Hepatic stellate cell (primary cell): Measurements from ENCODE around the gene SNX8.
"Not testable (repeated sequence)": the region's sequence is repeated elsewhere in the genome, so short reads cannot be mapped to it uniquely, and the experiment has no call there.

Experiments
- DNase-seq: peaks from one replicate; pipeline ENCODE4 v3.0.0; 2011; ENCODE audit warnings: low spot score

The SNX8 gene

DNA sequence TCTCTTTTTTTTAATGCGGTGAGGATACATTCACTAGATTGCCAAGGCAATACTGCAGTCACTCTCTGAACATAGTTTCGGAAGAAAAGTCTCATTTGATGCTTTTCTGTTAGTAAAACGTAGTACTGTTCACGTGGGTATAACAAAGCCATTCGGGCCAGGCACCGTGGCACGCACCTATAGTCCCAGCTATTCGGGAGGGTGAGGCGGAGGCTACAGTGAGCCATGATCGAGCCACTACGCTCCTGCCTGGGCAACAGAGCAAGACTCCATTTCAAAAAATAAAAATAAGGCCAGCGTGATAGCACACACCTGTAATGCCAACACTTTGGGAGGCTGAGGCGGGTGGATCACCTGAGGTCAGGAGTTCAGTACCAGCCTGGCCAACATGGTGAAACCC is 24.6 kb downstream of the SNX8 start:
- DNase-seq, result no peak

DNA sequence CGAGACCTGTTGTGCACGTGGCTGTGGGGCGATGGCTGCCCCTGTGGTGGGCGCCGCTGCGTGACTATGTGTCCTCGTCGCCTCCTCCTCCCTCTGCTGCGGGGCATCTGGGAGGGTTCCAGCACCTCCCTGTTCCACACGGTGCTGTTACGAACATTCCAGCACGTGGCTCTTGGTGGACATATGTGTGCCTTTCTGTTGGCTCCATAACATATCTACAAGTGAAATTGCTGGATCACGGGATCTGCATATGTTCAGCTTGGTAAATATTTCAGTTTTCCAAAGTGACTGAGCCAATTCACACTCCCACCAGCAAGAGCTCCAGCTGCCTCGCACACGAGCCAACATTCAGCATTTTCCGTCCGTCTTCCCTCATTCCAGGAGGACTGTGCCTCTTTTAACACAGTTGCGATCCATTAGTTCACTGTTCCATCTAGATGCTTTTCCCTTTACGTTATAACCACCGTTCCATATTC is 25.1 kb downstream of the SNX8 start:
- DNase-seq, result no peak

- DNase-seq, result no peak
Measured at GRCh38 chr7:2288503-2288902, 25.7 kb downstream of the SNX8 start.

DNA sequence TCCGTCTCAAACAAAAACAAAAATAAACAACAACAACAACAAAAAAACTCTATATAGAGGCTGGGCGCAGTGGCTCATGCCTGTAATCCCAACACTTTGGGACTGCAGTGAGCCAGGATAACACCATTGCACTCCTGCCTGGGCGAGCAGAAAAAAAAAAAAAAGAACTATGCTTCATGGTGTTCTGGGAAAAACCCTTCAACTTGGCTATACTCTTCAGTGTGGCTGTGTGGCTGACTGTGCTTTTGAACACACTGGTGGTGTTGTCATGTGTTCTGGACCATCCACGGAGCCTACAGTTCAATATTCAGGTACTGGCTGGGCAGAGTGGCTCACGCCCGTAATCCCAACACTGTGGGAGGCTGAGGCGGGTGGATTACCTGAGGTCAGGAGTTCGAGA is 26.5 kb downstream of the SNX8 start:
- no peak for DNase-seq

GRCh38 chr7:2283074-2283473 is 31.2 kb downstream of the SNX8 start:
- no peak for DNase-seq

- DNase-seq, result no peak
Measured at GRCh38 chr7:2282185-2282751, 32.0 kb downstream of the SNX8 start.

DNA sequence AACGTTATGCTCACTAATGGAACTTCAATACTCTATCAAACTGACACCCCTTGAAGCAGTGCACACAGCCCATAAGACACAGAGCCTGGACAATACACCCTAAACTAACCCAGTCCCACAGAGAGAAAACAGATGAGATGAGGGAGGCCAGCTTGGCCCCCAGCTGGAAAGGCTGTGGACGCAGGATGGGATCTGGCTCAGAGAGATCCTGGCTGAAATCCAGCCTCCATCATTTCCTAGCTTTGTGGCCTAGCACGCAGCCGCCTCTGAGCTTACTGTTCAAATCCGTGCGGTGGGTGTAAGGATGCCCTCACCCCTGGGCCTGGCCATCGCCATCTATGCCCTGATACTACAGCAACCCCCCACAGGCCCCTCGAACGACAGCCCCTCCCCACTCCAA is 32.7 kb downstream of the SNX8 start:
- DNase-seq, result no peak

- no peak for DNase-seq
Measured at GRCh38 chr7:2280424-2280823, 33.8 kb downstream of the SNX8 start.

- DNase-seq, result no peak
Measured at GRCh38 chr7:2279896-2280295, 34.3 kb downstream of the SNX8 start.

DNA sequence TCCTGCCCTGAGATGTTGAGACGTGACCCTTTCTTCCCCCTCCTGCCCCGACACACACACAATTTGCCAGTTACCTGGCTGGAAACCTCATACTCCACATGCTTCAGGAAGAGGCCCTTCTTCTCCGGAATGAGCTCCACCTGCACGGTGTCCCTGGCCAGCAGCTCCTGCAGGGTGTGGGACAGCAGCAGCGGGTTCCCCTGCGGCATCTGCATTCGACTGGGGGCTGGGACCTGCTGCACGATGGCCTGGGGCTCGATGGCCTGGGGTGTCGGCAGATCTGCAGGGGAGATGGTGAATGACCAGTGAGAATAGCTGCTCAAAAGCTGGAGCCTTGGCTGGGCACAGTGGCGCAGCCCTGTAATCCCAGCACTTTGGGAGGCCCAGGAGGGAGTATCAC is 36.2 kb downstream of the SNX8 start:
- DNase-seq, result no peak

DNA sequence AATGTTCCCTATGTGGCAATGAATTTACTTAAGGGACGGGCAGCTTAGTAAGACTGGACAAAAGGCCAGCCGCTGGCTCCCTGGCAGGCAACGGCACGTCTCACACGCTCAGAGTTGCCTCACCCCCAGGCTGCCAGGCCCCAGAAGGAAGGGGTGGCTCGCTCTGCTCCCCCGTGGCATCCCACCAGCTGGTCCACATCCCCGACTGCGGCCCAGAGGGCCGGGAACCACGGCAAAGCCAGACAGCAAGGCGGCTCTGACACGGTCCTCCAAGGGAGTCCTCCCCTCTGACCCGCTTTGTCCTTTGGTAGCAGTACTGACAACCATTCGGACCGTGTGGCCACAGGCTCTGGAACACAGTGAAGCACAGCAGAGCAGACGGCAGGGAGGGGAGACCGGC is 38.1 kb downstream of the SNX8 start:
- DNase-seq, result no peak

DNA sequence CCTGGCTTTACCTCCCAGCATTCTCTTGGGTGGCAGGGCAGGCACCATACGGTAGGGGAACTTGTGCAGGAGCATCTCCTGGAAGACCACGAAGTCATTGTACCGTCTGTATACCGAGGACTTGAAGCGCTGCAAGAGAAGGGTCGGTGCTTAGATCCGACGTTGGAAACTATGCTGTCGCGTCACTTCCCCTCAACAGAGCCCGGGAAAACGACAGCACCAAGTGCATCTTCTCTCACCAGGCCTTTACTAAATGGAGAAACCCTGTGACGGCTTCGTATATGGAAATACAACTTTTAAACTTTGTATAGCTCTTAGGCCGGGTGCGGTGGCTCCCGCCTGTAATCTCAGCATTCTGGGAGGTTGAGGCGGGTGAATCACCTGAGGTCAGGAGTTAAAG is 39.1 kb downstream of the SNX8 start:
- no peak for DNase-seq

DNA sequence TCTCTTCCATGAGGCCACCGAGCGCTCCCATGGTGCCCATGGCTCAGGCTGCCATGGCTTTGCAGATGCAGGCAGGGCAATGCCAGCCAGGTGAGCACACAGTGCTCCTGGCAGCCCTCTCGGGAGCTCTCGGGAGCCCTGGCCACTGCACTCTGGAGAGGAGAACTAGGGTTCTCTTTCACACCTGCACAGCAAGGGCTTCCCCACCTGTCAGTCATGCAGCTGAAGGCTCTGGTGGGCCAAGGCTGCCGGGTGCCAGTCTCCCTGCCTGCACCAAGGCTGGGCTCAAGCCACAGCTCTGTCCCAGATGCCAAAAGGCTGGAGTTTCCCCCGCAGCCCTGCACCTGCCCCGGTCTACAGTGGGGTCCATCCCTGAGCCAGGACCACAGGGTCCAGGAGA is 39.6 kb downstream of the SNX8 start:
- no peak for DNase-seq

DNA sequence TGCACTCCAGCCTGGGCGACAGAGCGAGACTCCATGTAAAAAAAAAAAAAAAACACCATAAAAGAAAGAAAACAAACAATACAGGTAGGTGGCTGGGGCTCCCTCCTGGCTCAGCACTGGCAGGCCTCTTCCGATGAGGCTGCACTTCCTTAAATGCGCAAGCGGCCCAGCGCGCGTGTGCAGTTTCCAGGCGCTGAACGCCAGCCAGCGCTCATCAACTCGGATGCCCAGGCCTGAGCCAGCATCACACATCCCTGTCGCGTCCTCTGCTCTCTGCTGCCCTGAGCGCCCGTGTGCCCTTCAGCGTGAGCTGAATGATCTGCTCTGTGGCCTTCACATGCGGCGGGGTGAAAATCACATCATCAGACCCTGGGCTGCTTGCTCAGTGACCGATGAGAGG is 40.4 kb downstream of the SNX8 start:
- DNase-seq, result no peak

DNA sequence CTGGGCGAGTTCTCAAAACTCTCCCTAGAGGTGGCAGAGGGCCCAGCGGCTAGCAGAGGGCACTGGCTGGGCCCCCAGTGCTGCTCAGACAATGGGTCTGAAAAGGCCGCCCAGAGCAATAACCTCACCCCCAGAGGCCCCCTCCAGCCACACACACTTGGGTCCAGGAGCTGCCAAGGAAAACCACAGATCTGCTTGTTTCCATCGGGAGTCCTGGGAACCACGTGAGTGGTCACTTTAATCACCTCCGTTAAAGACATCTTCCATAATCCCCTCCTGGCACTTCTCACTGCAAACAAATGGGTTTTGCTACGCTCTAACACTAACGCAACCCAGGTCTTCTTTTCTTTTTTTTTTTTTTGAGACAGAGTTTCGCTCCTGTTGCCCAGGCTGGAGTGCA is 42.2 kb downstream of the SNX8 start:
- no peak for DNase-seq

- no peak for DNase-seq
Measured at GRCh38 chr7:2271273-2272026, 42.8 kb downstream of the SNX8 start.

DNA sequence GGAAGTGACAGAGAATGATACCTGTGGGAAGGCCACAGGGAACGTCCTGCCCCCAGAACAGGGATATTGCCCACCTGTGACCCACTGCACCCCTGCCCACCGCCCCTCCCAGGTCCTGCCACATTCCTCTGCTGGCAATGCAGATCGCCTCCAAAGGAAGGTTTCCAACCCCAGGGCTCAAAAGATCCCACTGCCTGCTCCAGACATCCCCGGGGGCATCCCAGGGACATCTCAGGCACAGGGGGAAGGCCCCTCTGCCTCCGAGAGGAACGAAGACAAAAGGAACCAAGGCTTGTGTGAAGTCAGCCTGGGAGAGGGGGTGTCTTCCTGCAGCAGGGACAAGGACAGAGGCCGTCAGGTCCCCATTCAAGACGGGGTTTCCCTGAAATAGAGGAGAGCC is 43.7 kb downstream of the SNX8 start:
- no peak for DNase-seq

GRCh38 chr7:2269991-2270460 is 44.2 kb downstream of the SNX8 start:
- DNase-seq, result no peak

- not testable (repeated sequence) for DNase-seq
Measured at GRCh38 chr7:2269089-2269990, 44.9 kb downstream of the SNX8 start.

GRCh38 chr7:2266911-2267310 is 47.3 kb downstream of the SNX8 start:
- no peak for DNase-seq

DNA sequence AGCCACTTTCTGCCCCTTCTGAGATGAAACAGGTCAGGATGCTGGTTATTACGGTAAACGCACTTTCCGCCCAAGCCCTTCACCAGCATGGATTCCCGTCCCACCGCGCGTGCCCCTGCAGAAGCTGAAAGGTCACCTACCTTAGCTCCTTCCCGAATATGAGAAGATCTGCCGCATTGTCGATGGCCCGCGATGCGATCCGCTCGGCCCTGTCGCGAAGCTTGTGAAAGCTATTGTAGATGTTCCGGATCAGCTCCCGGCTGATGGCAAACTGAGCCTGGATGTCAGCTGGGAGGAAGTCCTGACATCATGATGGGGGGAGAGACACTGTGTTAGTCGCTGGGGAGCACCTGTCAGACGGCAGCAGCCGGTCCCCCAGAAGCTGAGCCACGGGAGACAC is 50.1 kb downstream of the SNX8 start:
- DNase-seq, result no peak

GRCh38 chr7:2263176-2263575 is 51.1 kb downstream of the SNX8 start:
- no peak for DNase-seq

DNA sequence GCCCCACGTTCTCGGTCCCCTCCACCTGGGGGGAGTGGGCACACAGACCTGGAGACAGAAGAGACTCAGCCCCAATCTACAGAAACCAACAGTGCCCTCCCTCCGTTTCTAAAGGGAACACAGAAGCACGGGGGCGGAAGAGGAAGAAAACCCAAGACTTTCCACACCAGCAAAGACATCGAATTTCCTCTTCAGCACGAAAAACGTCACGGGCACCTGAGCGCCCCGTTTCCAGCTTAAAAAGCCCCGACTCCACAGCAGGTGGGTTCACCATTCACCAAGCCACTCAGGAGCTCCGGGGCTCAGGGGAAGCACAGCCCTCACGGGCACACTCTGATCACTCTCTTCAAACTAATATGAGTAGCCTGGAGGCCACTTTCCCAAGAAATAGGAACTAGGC is 52.6 kb downstream of the SNX8 start:
- DNase-seq, result no peak
